ENCODE data around the gene CD74. TPM values are rescaled to one million over a fixed set of nuclear protein-coding genes. Genes with fewer than 3 reads are reported as not detected.

The CD74 gene
- total RNA-seq, 4 donors from 2014 or later: 433 to 1,002 (median 776) TPM

DNA sequence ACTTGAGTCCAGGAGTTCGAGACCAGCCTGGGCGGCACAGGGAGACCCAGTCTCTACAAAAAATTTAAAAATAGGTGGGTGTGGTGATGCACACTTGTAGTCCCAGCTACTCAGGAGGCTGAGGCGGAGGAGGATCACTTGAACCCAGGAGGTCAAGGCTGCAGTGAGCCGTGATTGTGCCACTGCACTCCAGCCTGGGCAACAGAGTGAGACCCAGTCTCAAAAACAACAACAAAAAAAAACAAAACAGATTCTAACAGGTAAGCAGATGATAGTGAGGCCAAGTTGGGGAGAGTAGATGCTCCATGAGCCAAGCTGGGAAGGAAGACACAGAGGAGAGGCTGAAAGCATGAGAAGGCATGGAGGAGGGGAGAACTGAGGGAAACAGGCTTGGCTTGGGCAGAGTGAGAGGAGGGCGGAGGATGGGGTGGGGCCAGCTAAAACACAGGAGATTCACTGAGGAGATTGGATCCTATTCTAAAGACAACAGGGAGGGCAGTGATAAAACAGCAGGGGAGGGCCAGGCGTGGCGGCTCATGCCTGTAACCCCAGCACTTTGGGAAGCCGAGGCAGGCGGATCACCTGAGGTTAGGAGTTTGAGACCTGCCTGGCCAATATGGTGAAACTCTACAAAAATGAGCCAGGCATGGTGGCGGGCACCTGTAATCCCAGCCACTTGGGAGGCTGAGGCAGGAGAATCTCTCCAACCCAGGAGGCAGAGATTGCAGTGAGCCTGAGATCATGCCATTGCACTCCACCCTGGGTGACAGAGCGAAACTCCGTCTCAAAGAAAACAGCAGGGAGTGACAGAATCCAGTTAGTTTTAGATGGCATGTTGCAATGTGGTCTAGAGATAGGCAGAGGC, 28.5 kb upstream of the CD74 start:
- no peak overlapping the region for H3K27ac ChIP-seq
- H3K27me3 ChIP-seq: no peaks in the 10 kb centered on the region

GRCh38 chr5:150438873-150439546, 26.3 kb upstream of the CD74 start:
- TF ChIP-seq EP300 (IDR thresholded peaks at IDR 0.05): no peak
- no peak for TF ChIP-seq POLR2AphosphoS5 (IDR thresholded peaks at IDR 0.05)
- TF ChIP-seq CTCF (IDR thresholded peaks at IDR 0.05): peak; percentile 24 to 51
- H3K4me1 ChIP-seq: no peaks in the 10 kb centered on the region
- H3K27ac ChIP-seq: no peak overlapping the region
- H3K36me3 ChIP-seq: peaks cover 14% of the 10 kb centered on the region
- DNase-seq (ENCODE audit: low spot score in 2 of 2): no peak
- WGBS: 61% methylated on average over 4 of the region's 4 CpGs
- no peak overlapping the region for H3K4me3 ChIP-seq
- H3K9me3 ChIP-seq: no peaks in the 10 kb centered on the region
- H3K27me3 ChIP-seq: no peaks in the 10 kb centered on the region

More for the DNA sequence above, 28.5 kb upstream of the CD74 start:
- peaks cover 35% of the 10 kb centered on the region for H3K36me3 ChIP-seq
- 86% methylated on average over 12 of the region's 12 CpGs for WGBS
- DNase-seq (ENCODE audit: low spot score in 2 of 2): no peak
- TF ChIP-seq CTCF (IDR thresholded peaks at IDR 0.05): no peak
- no peak for TF ChIP-seq EP300 (IDR thresholded peaks at IDR 0.05)
- no peak for TF ChIP-seq POLR2AphosphoS5 (IDR thresholded peaks at IDR 0.05)
- no peak for TF ChIP-seq POLR2A (IDR thresholded peaks at IDR 0.05)
- no peaks in the 10 kb centered on the region for H3K9me3 ChIP-seq
- no peak overlapping the region for H3K4me3 ChIP-seq
- peaks cover 2% of the 10 kb centered on the region for H3K4me1 ChIP-seq

- no peak overlapping the region for H3K4me3 ChIP-seq
- TF ChIP-seq EP300 (IDR thresholded peaks at IDR 0.05) (no peak), CTCF (IDR thresholded peaks at IDR 0.05) (peak; percentile 79 to 82)
- no peak overlapping the region for H3K27ac ChIP-seq
- no peaks in the 10 kb centered on the region for H3K36me3 ChIP-seq
- 21% methylated on average over 11 of the region's 13 CpGs for WGBS
- no peaks in the 10 kb centered on the region for H3K9me3 ChIP-seq
- DNase-seq (ENCODE audit: low spot score in 2 of 2): peak; percentile 92 to 96
- H3K4me1 ChIP-seq: no peaks in the 10 kb centered on the region
- H3K27me3 ChIP-seq: no peaks in the 10 kb centered on the region
Observed at GRCh38 chr5:150436141-150436680, 23.5 kb upstream of the CD74 start.

DNA sequence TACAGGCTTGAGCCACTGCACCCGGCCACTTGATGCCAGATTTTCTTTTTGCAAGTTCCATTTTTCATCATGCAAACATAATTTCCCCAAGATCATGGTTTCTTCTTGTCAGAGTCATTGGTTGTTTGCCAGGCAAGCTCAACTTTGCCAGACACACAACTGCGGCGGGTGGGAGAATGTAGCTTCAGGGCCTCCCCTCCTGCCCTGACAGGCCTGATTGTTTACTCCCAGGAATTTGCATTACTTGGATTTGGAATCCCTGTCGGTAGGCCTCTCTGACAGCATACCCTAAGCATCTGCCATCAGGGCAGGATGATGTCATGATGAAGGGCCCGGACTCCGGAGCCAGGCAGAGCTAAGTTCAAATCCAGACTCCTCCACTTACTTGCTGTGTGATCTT, 21.8 kb upstream of the CD74 start:
- DNase-seq (ENCODE audit: low spot score in 2 of 2): no peak
- Histone ChIP-seq H3K27ac (no peak overlapping the region), H3K27me3 (no peaks in the 10 kb centered on the region), H3K36me3 (no peaks in the 10 kb centered on the region), H3K4me1 (peaks cover 3% of the 10 kb centered on the region), H3K4me3 (no peak overlapping the region), H3K9me3 (no peaks in the 10 kb centered on the region)
- no peak for TF ChIP-seq CTCF (IDR thresholded peaks at IDR 0.05)
- no peak for TF ChIP-seq POLR2A (IDR thresholded peaks at IDR 0.05)
- TF ChIP-seq POLR2AphosphoS5 (IDR thresholded peaks at IDR 0.05): no peak
- TF ChIP-seq EP300 (IDR thresholded peaks at IDR 0.05): no peak
- 24% methylated on average over 6 of the region's 6 CpGs for WGBS

DNA sequence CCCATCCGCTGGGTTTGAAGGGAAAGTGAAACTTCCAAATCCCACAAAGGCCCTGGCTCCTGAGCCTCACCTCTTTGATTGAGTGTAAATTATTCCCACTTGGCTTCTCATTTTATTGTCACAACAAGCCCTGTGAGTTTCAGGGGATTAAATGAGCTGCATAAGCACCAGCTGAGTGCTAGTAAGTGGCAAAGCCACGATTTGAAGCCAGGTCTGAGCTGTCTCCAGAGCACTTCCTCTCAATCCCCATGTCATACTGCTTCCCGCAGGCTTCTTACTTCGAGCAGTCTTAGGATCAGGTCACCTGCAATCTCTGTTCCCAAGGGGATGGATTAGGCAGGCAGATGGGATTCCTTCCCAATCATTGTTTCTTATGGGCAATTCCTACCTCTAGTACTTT, 18.9 kb upstream of the CD74 start:
- 51% methylated on average over 4 of the region's 4 CpGs for WGBS

More for the DNA sequence above, 18.9 kb upstream of the CD74 start:
- Histone ChIP-seq H3K4me3 (no peak overlapping the region), H3K9me3 (no peaks in the 10 kb centered on the region), H3K27me3 (no peaks in the 10 kb centered on the region), H3K4me1 (peaks cover 3% of the 10 kb centered on the region), H3K27ac (no peak overlapping the region), H3K36me3 (no peaks in the 10 kb centered on the region)
- no peak for TF ChIP-seq CTCF (IDR thresholded peaks at IDR 0.05)
- no peak for TF ChIP-seq EP300 (IDR thresholded peaks at IDR 0.05)
- TF ChIP-seq POLR2AphosphoS5 (IDR thresholded peaks at IDR 0.05): no peak
- no peak for TF ChIP-seq POLR2A (IDR thresholded peaks at IDR 0.05)
- no peak for DNase-seq (ENCODE audit: low spot score in 2 of 2)
